ENCODE results near the gene PRM1.

DNA sequence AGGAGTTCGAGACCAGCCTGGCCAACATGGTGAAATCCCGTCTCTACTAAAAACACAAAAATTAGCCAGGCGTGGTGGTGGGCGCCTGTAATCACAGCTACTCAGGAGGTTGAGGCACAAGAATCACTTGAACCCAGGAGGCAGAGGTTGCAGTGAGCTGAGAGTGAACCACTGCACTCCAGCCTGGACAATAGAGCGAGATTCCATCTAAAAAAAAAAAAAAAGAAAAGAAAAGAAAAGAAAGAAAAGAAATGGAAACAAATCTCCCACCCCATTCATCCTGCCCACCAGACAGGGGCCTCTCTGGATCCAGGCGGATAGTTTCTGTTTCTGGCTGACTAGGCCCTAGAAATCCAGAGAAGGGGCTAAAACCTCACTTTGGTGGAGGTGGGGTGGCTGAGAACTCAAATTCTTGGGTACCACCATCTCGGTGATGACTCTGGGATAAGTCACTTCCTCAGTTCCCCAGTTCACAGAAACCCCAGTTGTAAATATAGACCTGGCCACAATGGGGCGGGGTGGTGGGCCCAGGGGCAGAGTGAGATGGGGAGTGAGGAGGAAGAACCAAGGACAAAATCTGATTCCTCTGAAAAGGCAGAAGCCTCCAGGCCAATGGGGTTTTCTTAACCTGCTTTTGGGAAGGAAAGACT is 47.3 kb downstream of the PRM1 start:
- TF ChIP-seq, protein P1, sequence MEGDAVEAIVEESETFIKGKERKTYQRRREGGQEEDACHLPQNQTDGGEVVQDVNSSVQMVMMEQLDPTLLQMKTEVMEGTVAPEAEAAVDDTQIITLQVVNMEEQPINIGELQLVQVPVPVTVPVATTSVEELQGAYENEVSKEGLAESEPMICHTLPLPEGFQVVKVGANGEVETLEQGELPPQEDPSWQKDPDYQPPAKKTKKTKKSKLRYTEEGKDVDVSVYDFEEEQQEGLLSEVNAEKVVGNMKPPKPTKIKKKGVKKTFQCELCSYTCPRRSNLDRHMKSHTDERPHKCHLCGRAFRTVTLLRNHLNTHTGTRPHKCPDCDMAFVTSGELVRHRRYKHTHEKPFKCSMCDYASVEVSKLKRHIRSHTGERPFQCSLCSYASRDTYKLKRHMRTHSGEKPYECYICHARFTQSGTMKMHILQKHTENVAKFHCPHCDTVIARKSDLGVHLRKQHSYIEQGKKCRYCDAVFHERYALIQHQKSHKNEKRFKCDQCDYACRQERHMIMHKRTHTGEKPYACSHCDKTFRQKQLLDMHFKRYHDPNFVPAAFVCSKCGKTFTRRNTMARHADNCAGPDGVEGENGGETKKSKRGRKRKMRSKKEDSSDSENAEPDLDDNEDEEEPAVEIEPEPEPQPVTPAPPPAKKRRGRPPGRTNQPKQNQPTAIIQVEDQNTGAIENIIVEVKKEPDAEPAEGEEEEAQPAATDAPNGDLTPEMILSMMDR (IDR thresholded peaks at IDR 0.05; ENCODE audit: insufficient read depth, low read depth, low read length): no peak
- TF ChIP-seq EZH2 (IDR thresholded peaks at IDR 0.05; ENCODE audit: insufficient read depth, low read length): no peak

Measured in astrocyte (in vitro differentiated cells and primary cell).